ENCODE results near the gene ABCB11. TPM values are rescaled to one million over a fixed set of nuclear protein-coding genes. Genes with fewer than 3 reads are reported as not detected.
A peak's percentile ranks its signal among the peaks of the same experiment; 100 is the strongest.

Gene ABCB11
- total RNA-seq, 1 donor from 2014 or later, result not detected

- H3K9me3 Mint-ChIP-seq (ENCODE audit: low read depth), result peaks cover 30% of the 10 kb centered on the region
- H3K27me3 Mint-ChIP-seq (ENCODE audit: low read depth), result peaks cover 3% of the 10 kb centered on the region
- no peak for DNase-seq (ENCODE audit: low spot score)
- H3K36me3 Mint-ChIP-seq (ENCODE audit: low read depth), result peaks cover 5% of the 10 kb centered on the region
- no peak overlapping the region for H3K4me3 Mint-ChIP-seq (ENCODE audit: unreplicated experiment)
- H3K27ac Mint-ChIP-seq (ENCODE audit: unreplicated experiment), result no peak overlapping the region
- no peak for TF ChIP-seq CTCF (IDR thresholded peaks at IDR 0.05)
- no peaks in the 10 kb centered on the region for H3K4me1 Mint-ChIP-seq (ENCODE audit: low read depth)
Measured at GRCh38 chr2:168952424-168952823, 78.7 kb downstream of the ABCB11 start.

GRCh38 chr2:168951871-168952270, 79.3 kb downstream of the ABCB11 start:
- peaks cover 5% of the 10 kb centered on the region for H3K36me3 Mint-ChIP-seq (ENCODE audit: low read depth)
- no peak overlapping the region for H3K4me3 Mint-ChIP-seq (ENCODE audit: unreplicated experiment)
- H3K27ac Mint-ChIP-seq (ENCODE audit: unreplicated experiment), result no peak overlapping the region
- no peaks in the 10 kb centered on the region for H3K4me1 Mint-ChIP-seq (ENCODE audit: low read depth)
- no peak for TF ChIP-seq CTCF (IDR thresholded peaks at IDR 0.05)
- peaks cover 30% of the 10 kb centered on the region for H3K9me3 Mint-ChIP-seq (ENCODE audit: low read depth)
- H3K27me3 Mint-ChIP-seq (ENCODE audit: low read depth), result peaks cover 6% of the 10 kb centered on the region
- no peak for DNase-seq (ENCODE audit: low spot score)

GRCh38 chr2:168949324-168949723, 81.8 kb downstream of the ABCB11 start:
- Mint-ChIP-seq H3K9me3 (ENCODE audit: low read depth) (peaks cover 23% of the 10 kb centered on the region), H3K4me1 (ENCODE audit: low read depth) (no peaks in the 10 kb centered on the region), H3K36me3 (ENCODE audit: low read depth) (peaks cover 5% of the 10 kb centered on the region), H3K27ac (ENCODE audit: unreplicated experiment) (no peak overlapping the region), H3K27me3 (ENCODE audit: low read depth) (peaks cover 7% of the 10 kb centered on the region), H3K4me3 (ENCODE audit: unreplicated experiment) (no peak overlapping the region)
- DNase-seq (ENCODE audit: low spot score), result no peak
- no peak for TF ChIP-seq CTCF (IDR thresholded peaks at IDR 0.05)

GRCh38 chr2:168948621-168949212, 82.4 kb downstream of the ABCB11 start:
- DNase-seq (ENCODE audit: low spot score), result no peak
- TF ChIP-seq CTCF (IDR thresholded peaks at IDR 0.05), result peak; percentile 81
- Mint-ChIP-seq H3K4me1 (ENCODE audit: low read depth) (no peaks in the 10 kb centered on the region), H3K36me3 (ENCODE audit: low read depth) (peaks cover 3% of the 10 kb centered on the region), H3K9me3 (ENCODE audit: low read depth) (peaks cover 17% of the 10 kb centered on the region), H3K27ac (ENCODE audit: unreplicated experiment) (no peak overlapping the region), H3K4me3 (ENCODE audit: unreplicated experiment) (no peak overlapping the region), H3K27me3 (ENCODE audit: low read depth) (peaks cover 7% of the 10 kb centered on the region)

GRCh38 chr2:168945508-168945907, 85.6 kb downstream of the ABCB11 start:
- H3K36me3 Mint-ChIP-seq (ENCODE audit: low read depth), result no peaks in the 10 kb centered on the region
- H3K27ac Mint-ChIP-seq (ENCODE audit: unreplicated experiment), result no peak overlapping the region
- DNase-seq (ENCODE audit: low spot score), result no peak
- H3K4me3 Mint-ChIP-seq (ENCODE audit: unreplicated experiment), result no peak overlapping the region
- TF ChIP-seq CTCF (IDR thresholded peaks at IDR 0.05), result no peak
- no peaks in the 10 kb centered on the region for H3K9me3 Mint-ChIP-seq (ENCODE audit: low read depth)
- peaks cover 6% of the 10 kb centered on the region for H3K27me3 Mint-ChIP-seq (ENCODE audit: low read depth)
- H3K4me1 Mint-ChIP-seq (ENCODE audit: low read depth), result no peaks in the 10 kb centered on the region
